ENCODE measurements around the gene LTB4R.

Gene LTB4R, protein sequence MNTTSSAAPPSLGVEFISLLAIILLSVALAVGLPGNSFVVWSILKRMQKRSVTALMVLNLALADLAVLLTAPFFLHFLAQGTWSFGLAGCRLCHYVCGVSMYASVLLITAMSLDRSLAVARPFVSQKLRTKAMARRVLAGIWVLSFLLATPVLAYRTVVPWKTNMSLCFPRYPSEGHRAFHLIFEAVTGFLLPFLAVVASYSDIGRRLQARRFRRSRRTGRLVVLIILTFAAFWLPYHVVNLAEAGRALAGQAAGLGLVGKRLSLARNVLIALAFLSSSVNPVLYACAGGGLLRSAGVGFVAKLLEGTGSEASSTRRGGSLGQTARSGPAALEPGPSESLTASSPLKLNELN

DNA sequence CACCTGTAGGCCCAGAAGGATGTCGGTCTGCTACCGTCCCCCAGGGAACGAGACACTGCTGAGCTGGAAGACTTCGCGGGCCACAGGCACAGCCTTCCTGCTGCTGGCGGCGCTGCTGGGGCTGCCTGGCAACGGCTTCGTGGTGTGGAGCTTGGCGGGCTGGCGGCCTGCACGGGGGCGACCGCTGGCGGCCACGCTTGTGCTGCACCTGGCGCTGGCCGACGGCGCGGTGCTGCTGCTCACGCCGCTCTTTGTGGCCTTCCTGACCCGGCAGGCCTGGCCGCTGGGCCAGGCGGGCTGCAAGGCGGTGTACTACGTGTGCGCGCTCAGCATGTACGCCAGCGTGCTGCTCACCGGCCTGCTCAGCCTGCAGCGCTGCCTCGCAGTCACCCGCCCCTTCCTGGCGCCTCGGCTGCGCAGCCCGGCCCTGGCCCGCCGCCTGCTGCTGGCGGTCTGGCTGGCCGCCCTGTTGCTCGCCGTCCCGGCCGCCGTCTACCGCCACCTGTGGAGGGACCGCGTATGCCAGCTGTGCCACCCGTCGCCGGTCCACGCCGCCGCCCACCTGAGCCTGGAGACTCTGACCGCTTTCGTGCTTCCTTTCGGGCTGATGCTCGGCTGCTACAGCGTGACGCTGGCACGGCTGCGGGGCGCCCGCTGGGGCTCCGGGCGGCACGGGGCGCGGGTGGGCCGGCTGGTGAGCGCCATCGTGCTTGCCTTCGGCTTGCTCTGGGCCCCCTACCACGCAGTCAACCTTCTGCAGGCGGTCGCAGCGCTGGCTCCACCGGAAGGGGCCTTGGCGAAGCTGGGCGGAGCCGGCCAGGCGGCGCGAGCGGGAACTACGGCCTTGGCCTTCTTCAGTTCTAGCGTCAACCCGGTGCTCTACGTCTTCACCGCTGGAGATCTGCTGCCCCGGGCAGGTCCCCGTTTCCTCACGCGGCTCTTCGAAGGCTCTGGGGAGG, at the start of gene LTB4R:
LTB4R (plus strand) TSS at position 857 of the 959 bp plus-strand sequence. CDS start 4,150 bp downstream, outside the sequence.
- DNase-seq: peak; percentile 87

- DNase-seq: no peak
Measured at GRCh38 chr14:24261969-24262327, 49.4 kb upstream of the LTB4R start.

DNA sequence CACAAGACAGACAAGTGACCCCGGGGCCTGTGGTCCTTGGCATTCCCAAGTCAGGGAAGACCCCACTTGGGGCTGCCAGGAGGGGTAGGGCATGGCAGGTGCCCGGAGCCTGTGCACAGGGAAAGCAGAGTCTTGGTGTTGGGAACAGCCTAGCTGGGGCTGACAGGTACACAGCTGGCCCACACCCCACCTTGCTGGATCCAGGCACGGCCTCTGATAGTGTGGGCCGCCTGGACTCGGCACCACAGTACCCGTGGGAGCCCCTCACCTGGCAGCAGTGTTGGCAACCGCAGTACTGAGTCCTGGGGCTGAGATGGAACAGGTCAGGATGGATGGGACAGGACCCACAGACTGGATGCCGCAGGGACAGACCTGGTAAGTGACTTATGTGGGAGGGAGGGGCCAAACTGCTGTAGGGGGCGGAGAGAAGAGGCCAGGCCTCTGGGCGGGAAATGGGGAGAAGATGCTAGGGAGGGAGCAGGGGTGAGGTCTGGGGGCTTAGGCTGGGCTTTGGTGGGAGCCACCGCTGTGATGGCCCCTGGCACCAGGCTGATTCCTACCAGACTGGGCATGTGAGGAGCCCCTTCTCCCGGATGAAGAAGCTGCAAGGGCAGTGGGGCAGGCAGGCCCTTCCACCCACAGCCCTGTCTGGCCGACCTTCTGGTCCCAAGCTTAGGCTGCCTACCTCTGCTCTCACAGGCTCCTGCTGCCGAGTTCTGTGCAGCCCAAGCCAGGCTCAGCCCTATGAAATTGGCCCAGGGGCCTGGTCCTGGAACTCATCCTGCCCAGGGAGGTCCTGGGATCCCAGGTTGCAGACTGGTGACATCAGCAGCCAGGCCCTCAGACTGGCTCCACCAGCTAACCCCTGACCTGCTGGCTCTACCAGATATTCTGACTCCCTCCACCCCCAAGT, 48.2 kb upstream of the LTB4R start, which contains the start of gene TGM1:
TGM1 (minus strand) TSS at position 357 of the 913 bp plus-strand sequence. CDS start 825 bp downstream, outside the sequence.
- DNase-seq: no peak

GRCh38 chr14:24263848-24264247, 47.5 kb upstream of the LTB4R start:
- no peak for DNase-seq

GRCh38 chr14:24264298-24264697, 47.0 kb upstream of the LTB4R start:
- DNase-seq: no peak

DNA sequence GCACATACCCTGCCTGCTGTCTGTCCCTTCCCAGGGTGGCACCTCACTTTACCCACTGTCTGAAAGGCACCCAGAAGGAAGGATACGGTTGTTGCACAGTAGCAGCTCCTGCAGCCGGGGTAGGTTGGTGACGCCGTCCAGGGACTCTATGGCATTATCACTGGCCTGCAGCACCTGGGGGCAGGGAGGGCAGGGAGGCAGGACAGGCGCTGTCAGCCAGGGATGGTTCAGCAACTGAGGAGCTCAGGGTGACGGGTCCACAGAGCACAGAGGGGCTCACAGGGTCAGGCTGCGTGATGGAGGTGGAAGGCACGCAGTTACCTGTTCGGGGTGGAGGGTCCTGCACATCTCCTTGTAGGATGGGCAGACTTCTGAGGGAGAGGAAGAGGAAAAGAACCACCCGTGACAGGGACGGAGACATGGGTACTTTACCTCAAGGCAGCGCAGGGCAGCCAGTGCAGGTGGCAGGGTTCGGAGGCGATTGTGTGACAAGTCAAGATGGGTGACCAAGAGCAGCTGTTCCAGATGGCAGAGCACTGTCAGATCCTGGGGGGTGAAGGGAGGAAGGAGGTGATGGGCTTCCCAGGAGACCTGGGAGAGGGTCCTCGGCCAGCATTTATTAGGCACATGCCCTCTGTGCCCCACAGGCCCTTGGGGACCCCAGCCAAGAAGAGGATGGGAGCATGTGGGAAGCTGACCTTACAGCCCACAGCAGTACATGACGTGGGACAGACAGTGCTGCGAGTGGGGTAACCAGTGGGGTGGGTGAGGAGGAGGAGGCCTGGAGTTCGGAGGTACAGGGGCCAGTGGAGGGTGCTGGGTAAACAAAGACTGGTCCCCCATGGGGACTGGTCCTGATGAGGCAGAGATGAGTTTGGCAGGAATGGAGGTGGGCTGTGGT, 44.7 kb upstream of the LTB4R start:
- no peak for DNase-seq

DNA sequence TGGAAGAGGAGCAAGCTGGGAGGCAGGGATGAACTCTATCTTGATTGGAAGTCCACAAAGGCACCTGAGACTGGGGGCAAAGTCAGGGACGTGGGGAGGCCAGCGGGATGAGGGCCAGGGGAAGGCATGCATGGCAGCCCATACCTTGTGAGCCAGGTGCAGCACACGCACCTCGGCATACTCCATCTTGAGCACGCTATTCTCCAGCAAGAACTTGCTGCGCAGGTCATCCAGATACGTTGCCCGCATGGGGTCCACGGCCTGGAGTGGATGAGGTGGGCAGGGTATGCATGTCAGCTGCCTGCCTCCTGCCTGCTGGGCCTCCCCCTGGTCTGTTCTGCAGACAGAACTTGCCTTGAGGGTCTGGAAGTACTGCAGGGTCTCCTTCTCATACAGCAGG, 43.8 kb upstream of the LTB4R start:
- DNase-seq: no peak

DNA sequence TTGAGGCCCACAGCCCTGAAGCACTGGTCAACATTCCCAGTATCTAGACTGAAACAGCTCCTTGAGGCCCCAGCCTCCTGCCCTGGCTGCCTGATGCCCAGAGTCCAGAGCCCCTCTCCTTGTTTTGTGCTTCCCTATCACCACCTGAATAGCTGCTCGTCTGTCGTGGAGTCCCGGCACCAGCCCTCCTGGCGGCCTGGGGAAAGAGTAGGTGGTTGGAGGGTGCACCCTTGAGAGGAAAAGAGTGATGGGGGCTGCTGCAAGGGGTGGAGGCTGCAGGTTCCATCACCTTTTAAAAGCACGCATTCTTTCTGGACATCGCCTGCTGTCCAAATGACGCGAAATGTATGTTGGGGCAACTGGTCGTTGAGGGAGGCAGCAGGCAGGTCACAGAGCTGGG, 43.1 kb upstream of the LTB4R start:
- no peak for DNase-seq

GRCh38 chr14:24269368-24269767, 41.9 kb upstream of the LTB4R start:
- DNase-seq: no peak

DNA sequence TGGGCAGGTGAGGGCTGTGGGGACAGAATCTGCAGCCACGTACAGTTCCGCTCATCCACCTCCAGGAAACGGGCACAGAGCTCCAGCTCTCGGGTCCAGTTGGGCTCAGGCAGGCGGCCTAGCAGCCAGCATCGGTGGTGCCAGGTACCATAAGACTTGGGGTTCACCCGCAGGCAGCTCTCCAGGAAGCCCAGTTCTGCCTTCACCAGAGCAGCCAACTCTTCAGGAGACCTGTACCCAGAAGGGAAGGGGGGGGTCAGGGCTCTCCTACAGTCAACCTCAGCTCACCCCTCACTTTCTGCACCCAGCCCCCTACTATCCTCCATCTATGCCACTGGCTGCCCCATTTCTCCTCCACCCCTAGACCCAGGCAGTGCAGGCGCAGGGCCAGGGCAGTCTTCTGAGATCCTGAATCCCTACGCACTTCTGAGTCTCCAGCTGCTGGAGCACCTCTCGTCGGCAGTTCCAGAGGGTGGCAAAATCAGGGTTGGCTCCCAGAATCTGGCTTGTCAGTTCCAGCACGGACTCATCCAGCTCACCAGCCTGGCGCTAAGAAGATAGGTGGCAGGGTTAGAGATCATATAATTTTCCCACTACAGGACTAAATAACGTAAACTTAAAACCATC, 41.3 kb upstream of the LTB4R start:
- DNase-seq: no peak

DNA sequence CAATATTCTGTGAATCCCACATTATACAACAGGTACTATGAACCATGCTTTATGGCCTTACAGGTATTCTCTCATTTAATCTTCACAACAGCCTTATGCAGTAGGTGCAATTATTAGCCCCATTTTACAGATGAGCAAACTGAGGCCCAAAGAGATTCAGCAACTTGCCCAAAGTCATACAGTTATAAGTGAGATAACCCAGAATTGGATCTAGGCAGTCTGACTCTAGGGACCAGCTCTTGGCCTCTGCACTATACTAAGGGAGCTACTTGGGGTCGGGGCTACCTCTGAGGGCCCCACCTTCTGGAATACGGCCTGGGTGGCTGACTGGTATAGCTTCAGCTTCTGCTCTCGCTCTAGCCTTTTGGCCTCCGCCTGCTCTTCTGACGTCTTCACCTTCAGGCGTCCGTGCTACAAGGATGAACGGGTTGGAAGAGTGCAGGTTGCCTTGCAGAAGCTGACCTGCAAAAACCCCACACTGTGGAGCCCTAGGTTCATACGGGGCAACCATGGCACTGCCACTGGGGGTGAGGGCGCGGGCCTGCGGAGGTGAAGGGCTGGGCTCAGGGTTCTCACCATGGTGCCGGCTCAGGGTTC, 40.7 kb upstream of the LTB4R start:
- DNase-seq: no peak

GRCh38 chr14:24271134-24271833, 40.0 kb upstream of the LTB4R start, which contains the start of gene RABGGTA:
Gene RABGGTA (minus strand): TSS chr14:24271597. CDS start chr14:24271115, 482 bp downstream.
- DNase-seq: peak; percentile 93

DNA sequence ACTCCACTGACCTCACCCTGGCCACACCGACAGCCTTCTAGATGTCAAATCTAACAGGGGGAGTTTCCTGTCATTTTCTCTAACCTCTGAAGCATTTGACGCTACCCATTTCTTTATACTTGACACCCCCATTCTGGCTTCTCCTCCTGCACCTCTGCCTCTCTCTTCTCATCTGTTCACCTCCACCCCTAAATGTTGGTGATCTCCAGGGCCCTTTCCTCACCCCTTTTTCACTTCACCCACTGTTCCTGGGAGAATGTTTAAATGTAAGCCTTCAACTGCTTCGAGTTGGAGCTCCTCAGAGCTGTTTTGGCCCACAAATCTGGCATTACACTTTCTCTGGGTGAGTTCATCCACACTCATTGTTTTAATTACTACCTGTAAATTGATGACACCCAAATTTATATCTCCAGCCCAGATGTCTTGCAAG, 39.5 kb upstream of the LTB4R start:
- no peak for DNase-seq

DNA sequence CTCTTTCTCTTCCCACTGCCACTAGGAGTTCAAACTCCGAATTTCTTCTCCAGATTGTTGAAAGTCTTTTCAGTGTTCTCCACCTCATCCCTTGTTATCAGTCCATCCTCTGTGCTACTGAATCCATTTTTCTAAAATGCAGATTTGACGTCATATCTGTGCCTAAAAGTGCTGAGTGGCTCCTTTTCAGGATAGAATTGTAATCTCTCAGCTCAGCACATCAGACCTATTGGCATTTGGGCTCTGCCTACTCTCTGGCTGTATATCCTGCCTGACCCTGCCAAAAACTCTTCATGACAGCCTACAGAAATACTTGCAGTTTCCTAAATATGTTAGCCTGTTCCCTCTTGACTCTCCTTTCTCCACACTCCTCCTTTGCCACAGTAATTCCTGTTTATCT, 38.8 kb upstream of the LTB4R start:
- no peak for DNase-seq

- DNase-seq: no peak
Measured at GRCh38 chr14:24273422-24273998, 37.8 kb upstream of the LTB4R start.

GRCh38 chr14:24274101-24274543, 37.2 kb upstream of the LTB4R start:
- no peak for DNase-seq

GRCh38 chr14:24277071-24277470, 34.2 kb upstream of the LTB4R start:
- no peak for DNase-seq

DNA sequence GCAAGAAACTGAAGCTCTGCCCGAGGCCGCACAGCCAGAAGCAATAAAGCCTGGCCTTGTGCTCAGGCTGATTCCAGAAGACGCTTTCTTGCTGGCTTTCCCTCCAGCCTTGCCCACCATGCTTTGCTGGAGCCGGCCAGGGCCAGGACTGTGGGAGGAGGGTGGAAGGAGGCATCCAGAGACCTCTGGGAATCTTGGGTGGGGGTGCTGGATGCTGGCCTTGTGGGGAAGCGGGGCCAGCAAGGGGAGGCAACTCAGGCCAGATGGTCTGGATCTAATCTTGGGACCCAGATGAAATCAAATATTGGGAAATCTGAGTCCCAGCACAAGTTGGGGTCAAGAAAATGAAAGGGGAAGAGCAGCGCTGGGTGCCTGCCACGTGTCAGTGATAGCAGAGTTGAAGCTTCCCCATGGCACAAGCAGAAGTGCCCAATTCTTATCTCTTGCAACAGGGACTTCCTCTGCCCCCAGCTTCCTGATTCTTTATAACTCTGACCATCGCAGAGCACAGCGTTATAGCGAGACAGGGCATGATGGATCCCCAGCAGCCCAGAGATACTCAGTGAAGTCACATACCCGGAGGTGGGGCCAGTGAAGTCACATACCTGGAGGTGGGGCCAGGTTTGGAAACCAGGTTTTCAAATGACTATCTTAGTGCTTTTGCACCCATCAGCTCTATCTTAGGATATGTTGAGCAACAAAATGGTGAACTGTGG, 33.5 kb upstream of the LTB4R start:
- no peak for DNase-seq

- no peak for DNase-seq
Measured at GRCh38 chr14:24278424-24278823, 32.9 kb upstream of the LTB4R start.
